PC-9 (cell line): ENCODE results near the gene SOX13. TPM values are rescaled to one million over a fixed set of nuclear protein-coding genes. Genes with fewer than 3 reads are reported as not detected.
A peak's percentile ranks its signal among the peaks of the same experiment; 100 is the strongest.

Source experiments
- BruUV-seq: library from RNA; stranded (reverse); fragments of 400-500 nt; replicated peaks from 2 replicates; lab custom pipeline; 2021; lab: Mats Ljungman, UMichigan
- CTCF ChIA-PET: fragments of 300-600 bp; sonication (Branson Sonifier 250); formaldehyde crosslinking; loops from one replicate; lab custom pipeline; 2022; ENCODE audit warnings: antibody characterized with exemption; lab: Charles Lee
- POLR2A ChIA-PET: fragments of 300-600 bp; sonication (Branson Sonifier 250); formaldehyde crosslinking; loops from one replicate; lab custom pipeline; 2022; ENCODE audit warnings: antibody characterized with exemption; ENCODE audit not compliant: unreplicated experiment; lab: Charles Lee
- DNase-seq, 2 experiments: peaks; one replicate each; pipeline versions ENCODE4 v3.0.0 to v3.0.0-alpha.2; 2015 to 2022; ENCODE audit warnings: mixed read lengths in 1 of 2
- H2AFZ ChIP-seq: fragments of 200-600 bp; sonication (generic); 2 replicates; pipeline ENCODE4 v1.8.1; 2017; ENCODE audit warnings: antibody characterized with exemption
- H3F3A ChIP-seq: fragments of 200-600 bp; sonication (generic); 2 replicates; pipeline ENCODE4 v1.8.1; 2017; ENCODE audit warnings: antibody characterized with exemption, mild to moderate bottlenecking, low read depth; ENCODE audit not compliant: insufficient read depth
- H3K27ac ChIP-seq: fragments of 200-600 bp; sonication (generic); 2 replicates; pipeline ENCODE4 v1.6.1; 2016; ENCODE audit warnings: mixed run types
- H3K27me3 ChIP-seq: fragments of 200-600 bp; sonication (generic); 2 replicates; pipeline ENCODE4 v1.6.1; 2016; ENCODE audit warnings: low read depth, mixed run types; ENCODE audit not compliant: insufficient read depth
- H3K36me3 ChIP-seq: fragments of 200-600 bp; sonication (generic); 2 replicates; pipeline ENCODE4 v1.6.1; 2016; ENCODE audit warnings: low read depth, mixed run types
- H3K4me1 ChIP-seq: fragments of 200-600 bp; sonication (generic); replicated peaks from 2 replicates; pipeline ENCODE4 v1.6.1; 2016; ENCODE audit warnings: mixed run types; ENCODE audit not compliant: insufficient read depth
- H3K4me2 ChIP-seq: fragments of 200-600 bp; sonication (generic); 2 replicates; pipeline ENCODE4 v1.6.1; 2017; ENCODE audit warnings: mixed run types
- H3K4me3 ChIP-seq: fragments of 200-600 bp; sonication (generic); 2 replicates; pipeline ENCODE4 v1.6.1; 2016; ENCODE audit warnings: mixed run types
- H3K79me2 ChIP-seq: fragments of 200-600 bp; sonication (generic); 2 replicates; pipeline ENCODE4 v1.6.1; 2017; ENCODE audit warnings: low read depth, mixed run types
- H3K9me2 ChIP-seq: fragments of 200-600 bp; sonication (generic); 2 replicates; pipeline ENCODE4 v1.8.1; 2017; ENCODE audit warnings: mild to moderate bottlenecking; ENCODE audit not compliant: insufficient read depth
- H3K9me3 ChIP-seq: fragments of 200-600 bp; sonication (generic); 2 replicates; pipeline ENCODE4 v1.8.1; 2016; ENCODE audit warnings: low read depth; ENCODE audit not compliant: insufficient read depth
- H4K20me1 ChIP-seq: fragments of 200-600 bp; sonication (generic); 2 replicates; pipeline ENCODE4 v1.8.1; 2017; ENCODE audit not compliant: insufficient read depth
- EZH2 ChIP-seq: fragments of 200-600 bp; sonication (generic); IDR thresholded peaks from 2 replicates; pipeline ENCODE4 v1.8.0; 2017; ENCODE audit warnings: antibody characterized with exemption, low read depth
- intact Hi-C: fragments of 100-400 bp; cut with micrococcal nuclease; formaldehyde crosslinking; loops from one replicate; pipeline ENCODE4 v1.10.0; 2022; ENCODE audit not compliant: unreplicated experiment
- total RNA-seq: library from RNA; stranded (reverse); gene quantifications from 2 replicates; pipeline ENCODE4 v1.2.3, GENCODE V29; 2021
- TF ChIP-seq, protein P1 (sequence below): fragments of 200-600 bp; sonication (generic); conservative IDR thresholded peaks from 2 replicates; pipeline ENCODE4 v1.6.1; 2017; ENCODE audit warnings: mixed run types, antibody characterized with exemption, mild to moderate bottlenecking, moderate library complexity

SOX13 gene
- total RNA-seq, 1 experiment from 2014 or later = 89.9 TPM

DNA sequence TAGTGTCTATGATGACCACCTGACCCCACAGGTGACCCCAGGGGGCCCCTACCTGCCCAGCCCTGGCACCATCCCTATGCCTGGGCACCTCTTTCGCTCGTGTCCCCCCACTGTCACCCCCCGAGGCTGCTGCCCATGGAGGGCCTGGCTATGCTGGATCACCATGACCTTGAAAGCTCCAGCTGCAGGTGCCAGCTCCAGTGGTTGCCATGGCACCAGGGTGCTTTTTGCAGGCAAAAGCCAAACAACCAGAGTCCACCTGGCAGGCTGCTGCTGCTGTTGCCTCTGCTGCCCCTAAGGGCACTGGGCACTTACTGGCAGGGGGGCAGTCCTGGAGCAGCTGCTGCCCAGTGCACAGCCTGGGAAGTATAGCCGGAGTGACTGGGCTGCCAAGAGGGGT is 57.3 kb downstream of the SOX13 start:
- Histone ChIP-seq H3K4me3 (no peak overlapping the region), H3K9me2 (no peaks in the 10 kb centered on the region), H3K9me3 (no peaks in the 10 kb centered on the region), H3K4me2 (peak overlapping the region; percentile 59), H3K27me3 (no peaks in the 10 kb centered on the region), H4K20me1 (no peaks in the 10 kb centered on the region), H3K79me2 (peaks cover 10% of the 10 kb centered on the region), H2AFZ (no peak overlapping the region), H3F3A (peaks cover 67% of the 10 kb centered on the region), H3K4me1 (peaks cover 66% of the 10 kb centered on the region), H3K27ac (peak overlapping the region; percentile 80), H3K36me3 (peaks cover 19% of the 10 kb centered on the region)
- DNase-seq = peak; percentile 65 to 69
- intact Hi-C loops = loop anchor here (10.0 kb wide), 1 partner anchor 245 kb away; no protein-coding TSS in a partner anchor
- no TSS peak for BruUV-seq
- POLR2A ChIA-PET = interaction anchor here (0.7 to 1.1 kb wide), 2 partner anchors 45 to 54 kb away, joined by 4 to 22 read pairs; no protein-coding TSS in a partner anchor
- CTCF ChIA-PET = interaction anchor here (0.6 to 0.7 kb wide), 4 partner anchors 66 to 313 kb away, joined by 4 to 11 read pairs (median 8); no protein-coding TSS in a partner anchor
- no peak for TF ChIP-seq EZH2
- TF ChIP-seq, protein P1, sequence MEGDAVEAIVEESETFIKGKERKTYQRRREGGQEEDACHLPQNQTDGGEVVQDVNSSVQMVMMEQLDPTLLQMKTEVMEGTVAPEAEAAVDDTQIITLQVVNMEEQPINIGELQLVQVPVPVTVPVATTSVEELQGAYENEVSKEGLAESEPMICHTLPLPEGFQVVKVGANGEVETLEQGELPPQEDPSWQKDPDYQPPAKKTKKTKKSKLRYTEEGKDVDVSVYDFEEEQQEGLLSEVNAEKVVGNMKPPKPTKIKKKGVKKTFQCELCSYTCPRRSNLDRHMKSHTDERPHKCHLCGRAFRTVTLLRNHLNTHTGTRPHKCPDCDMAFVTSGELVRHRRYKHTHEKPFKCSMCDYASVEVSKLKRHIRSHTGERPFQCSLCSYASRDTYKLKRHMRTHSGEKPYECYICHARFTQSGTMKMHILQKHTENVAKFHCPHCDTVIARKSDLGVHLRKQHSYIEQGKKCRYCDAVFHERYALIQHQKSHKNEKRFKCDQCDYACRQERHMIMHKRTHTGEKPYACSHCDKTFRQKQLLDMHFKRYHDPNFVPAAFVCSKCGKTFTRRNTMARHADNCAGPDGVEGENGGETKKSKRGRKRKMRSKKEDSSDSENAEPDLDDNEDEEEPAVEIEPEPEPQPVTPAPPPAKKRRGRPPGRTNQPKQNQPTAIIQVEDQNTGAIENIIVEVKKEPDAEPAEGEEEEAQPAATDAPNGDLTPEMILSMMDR = no peak

DNA sequence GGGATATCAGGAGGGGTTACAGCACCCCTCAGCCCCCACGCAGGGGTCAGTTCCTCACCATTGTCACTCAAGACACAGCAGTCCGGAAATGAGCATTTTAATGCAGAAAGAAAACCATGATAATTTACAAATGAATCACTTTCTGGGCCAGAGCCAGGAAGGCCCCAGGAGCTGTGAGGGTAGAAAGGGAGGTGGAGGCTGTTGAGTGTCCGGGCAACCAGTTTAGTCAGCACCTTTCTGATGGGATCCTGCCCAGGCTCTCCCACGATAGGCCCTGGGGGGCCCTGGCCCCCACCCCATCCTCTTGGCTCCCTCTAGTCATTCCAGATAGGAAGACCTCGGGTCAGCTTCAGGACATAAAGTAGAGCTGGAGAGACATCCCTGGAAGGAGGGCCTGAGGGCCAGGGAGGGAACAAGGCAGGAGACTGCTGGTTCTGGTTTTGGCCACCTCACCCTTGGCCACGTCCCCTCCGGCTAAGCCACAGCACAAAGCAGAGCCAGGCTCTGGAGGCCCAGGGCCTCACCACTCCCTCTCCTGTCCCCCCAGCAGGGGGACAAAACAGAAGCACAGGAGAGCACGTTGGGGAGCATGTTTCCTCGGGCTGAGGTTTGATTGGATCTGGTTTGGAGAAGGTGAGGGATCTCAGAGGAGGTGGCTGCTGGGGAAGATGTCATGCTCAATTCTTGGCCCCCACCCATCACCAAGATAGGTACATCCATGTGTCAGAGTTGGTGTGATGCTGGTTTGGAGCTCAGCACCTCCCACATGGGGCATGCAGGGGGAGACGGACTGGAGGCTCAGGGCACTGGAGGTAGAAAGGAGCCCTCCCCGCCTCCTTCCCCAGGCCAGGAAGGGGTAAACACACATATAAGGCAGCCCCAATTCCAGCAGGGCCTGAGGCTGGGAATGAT is 58.3 kb downstream of the SOX13 start:
- Histone ChIP-seq H3K4me3 (no peak overlapping the region), H2AFZ (no peak overlapping the region)
- intact Hi-C loops = loop anchor here (1.0 to 10.0 kb wide), 3 partner anchors 31 to 270 kb away; partner anchors contain the start of gene SNRPE

More for the DNA sequence above, 58.3 kb downstream of the SOX13 start:
- CTCF ChIA-PET = interaction anchor here (0.8 to 1.7 kb wide), 2 partner anchors 31 to 68 kb away, joined by 3 to 8 read pairs; no protein-coding TSS in a partner anchor
- Histone ChIP-seq H3K36me3 (peaks cover 19% of the 10 kb centered on the region; the same call in 1 of the 2 replicates), H3K9me2 (no peaks in the 10 kb centered on the region), H4K20me1 (no peaks in the 10 kb centered on the region), H3K27me3 (no peaks in the 10 kb centered on the region), H3F3A (peaks cover 67% of the 10 kb centered on the region), H3K27ac (peak overlapping the region; percentile 80), H3K79me2 (peaks cover 10% of the 10 kb centered on the region; the same call in 1 of the 2 replicates), H3K4me2 (peak overlapping the region; percentile 59), H3K4me1 (peaks cover 73% of the 10 kb centered on the region), H3K9me3 (no peaks in the 10 kb centered on the region)
- no peak for TF ChIP-seq EZH2
- TF ChIP-seq, protein P1 = no peak; the same call in 1 of the 2 replicates
- BruUV-seq = no TSS peak
- POLR2A ChIA-PET = interaction anchor here (0.5 to 1.1 kb wide), 5 partner anchors 14 to 804 kb away, joined by 3 to 8 read pairs (median 4); no protein-coding TSS in a partner anchor
- peak; percentile 84 to 88 for DNase-seq
